T-cell (primary cell): Measurements from ENCODE around the gene CROT. TPM values are rescaled to one million over a fixed set of nuclear protein-coding genes. Genes with fewer than 3 reads are reported as not detected.
A peak's percentile ranks its signal among the peaks of the same experiment; 100 is the strongest.
"Not testable (repeated sequence)": the region's sequence is repeated elsewhere in the genome, so short reads cannot be mapped to it uniquely, and the experiment has no call there.

Experiments
- ATAC-seq, 4 experiments: fragments of 200-7000 bp in 3 of 4; fragments of 150-1000 bp in 1 of 4; cut with Tn5 transposase; replicated peaks in 1 of 4; 1 replicate in 3 of 4; 2 replicates in 1 of 4; pipeline ENCODE4 v1.10.0; 2021; ENCODE audit warnings: moderate library complexity in 3 of 4, mild to moderate bottlenecking in 2 of 4, moderate number of reproducible peaks in 1 of 4
- CTCF ChIA-PET, 2 donors: fragments of 300-600 bp; sonication (Branson Sonifier 250); formaldehyde crosslinking; loops; one replicate each; lab custom pipeline; 2022; ENCODE audit warnings: antibody characterized with exemption in 2 of 2; lab: Charles Lee
- POLR2A ChIA-PET, 2 donors: fragments of 300-600 bp; sonication (Branson Sonifier 250); formaldehyde crosslinking; loops; one replicate each; lab custom pipeline; 2022; ENCODE audit warnings: antibody characterized with exemption in 2 of 2; lab: Charles Lee
- DNase-seq, 35 experiments: peaks; one replicate each; pipeline versions ENCODE4 v3.0.0 to v3.0.0-alpha.2; 2013 to 2023
- H3K27ac ChIP-seq: one replicate; pipeline ENCODE4 v1.5.1; 2013; ENCODE audit warnings: low read length
- H3K27me3 ChIP-seq, 2 experiments: replicated peaks in 1 of 2; 1 replicate in 1 of 2; 2 replicates in 1 of 2; pipeline versions ENCODE4 v1.6.1 to v1.7.0; 2013; ENCODE audit warnings: low read length in 1 of 2, mixed read lengths in 1 of 2; ENCODE audit not compliant: control insufficient read depth in 2 of 2, insufficient read depth in 2 of 2; ENCODE audit errors: extremely low read depth in 1 of 2
- H3K36me3 ChIP-seq, 2 donors: 1 replicate in 1 of 2; 2 replicates in 1 of 2; pipeline versions ENCODE4 v1.6.1 to v1.7.0; 2013; ENCODE audit warnings: low read length in 1 of 2; ENCODE audit not compliant: control insufficient read depth in 2 of 2, insufficient read depth in 1 of 2; ENCODE audit errors: extremely low read depth in 1 of 2
- H3K4me1 ChIP-seq, 2 experiments: 1 replicate in 1 of 2; 2 replicates in 1 of 2; pipeline versions ENCODE4 v1.6.1 to v1.7.0; 2013; ENCODE audit warnings: low read length in 2 of 2, mixed read lengths in 1 of 2; ENCODE audit not compliant: insufficient read depth in 2 of 2, control insufficient read depth in 1 of 2; ENCODE audit errors: extremely low read depth in 1 of 2
- H3K4me3 ChIP-seq, 2 donors: 1 replicate in 1 of 2; 2 replicates in 1 of 2; pipeline versions ENCODE4 v1.5.1 to v1.7.0; 2013; ENCODE audit warnings: mild to moderate bottlenecking in 2 of 2, low read length in 1 of 2, moderate library complexity in 1 of 2; ENCODE audit not compliant: control insufficient read depth in 1 of 2; ENCODE audit errors: extremely low read depth in 1 of 2
- H3K9me3 ChIP-seq: 2 replicates; pipeline ENCODE4 v1.7.0; 2013
- H3K27ac Mint-ChIP-seq, 2 donors: one replicate each; pipeline ENCODE4 v1.8.0; 2020 to 2021; ENCODE audit warnings: mild to moderate bottlenecking in 2 of 2, mixed read lengths in 2 of 2
- H3K27me3 Mint-ChIP-seq, 2 donors: one replicate each; pipeline ENCODE4 v1.8.0; 2021 to 2022; ENCODE audit warnings: mixed read lengths in 2 of 2
- H3K36me3 Mint-ChIP-seq: one replicate; pipeline ENCODE4 v1.8.0; 2021; ENCODE audit warnings: mixed read lengths
- H3K4me1 Mint-ChIP-seq, 3 donors: one replicate each; pipeline ENCODE4 v1.8.0; 2020 to 2022; ENCODE audit warnings: mixed read lengths in 3 of 3, mild to moderate bottlenecking in 1 of 3
- H3K4me3 Mint-ChIP-seq, 3 donors: one replicate each; pipeline ENCODE4 v1.8.0; 2020 to 2022; ENCODE audit warnings: mild to moderate bottlenecking in 3 of 3, mixed read lengths in 3 of 3, moderate library complexity in 3 of 3
- H3K9me3 Mint-ChIP-seq, 3 donors: one replicate each; pipeline ENCODE4 v1.8.0; 2020 to 2022; ENCODE audit warnings: mixed read lengths in 3 of 3
- WGBS: methylation state at CpG from one replicate; pipeline ENCODE4 v1.1.5; 2013; ENCODE audit warnings: missing lambda C conversion rate; ENCODE audit not compliant: insufficient coverage; 5-methylcytosine and 5-hydroxymethylcytosine counted together
- total RNA-seq, 35 experiments: library from RNA in 6 of 35; stranded (reverse) in 6 of 35; fragments of 120-200 nt in 1 of 35; gene quantifications; one replicate each; pipeline versions ENCODE4 v1.2.1 to v1.2.4 and lab custom pipeline; 2013 to 2026

Gene CROT
- total RNA-seq, 5 donors from 2014 or later (not counting 1 experiment from before 2014, with no cell fraction given): 8.5 to 17.2 (median 11.8) TPM

GRCh38 chr7:87316846-87317552 is 28.5 kb upstream of the CROT start:
- POLR2A ChIA-PET: interaction anchor here in 1 of 2 donors (0.8 kb wide), 1 partner anchor 68 kb away, joined by 4 read pairs; no protein-coding TSS in a partner anchor
- CTCF ChIA-PET: interaction anchor here (1.1 to 7.4 kb wide), 6 partner anchors 9 to 101 kb away, joined by 3 to 73 read pairs (median 6); partner anchors contain the start of gene CROT (in 1 of the 2)
- Histone ChIP-seq H3K4me3 (no peak overlapping the region), H3K4me1 (peaks cover 0 to 15% of the 10 kb centered on the region in 2 experiments), H3K27me3 (no peaks in the 10 kb centered on the region), H3K27ac (no peak overlapping the region), H3K36me3 (no peaks in the 10 kb centered on the region), H3K9me3 (no peaks in the 10 kb centered on the region)
- ATAC-seq (no peak), DNase-seq (no peak)
- H3K27me3 Mint-ChIP-seq: no peaks in the 10 kb centered on the region
- H3K27ac Mint-ChIP-seq: peak overlapping the region; percentile 17 to 46
- no peaks in the 10 kb centered on the region for H3K9me3 Mint-ChIP-seq
- H3K36me3 Mint-ChIP-seq: peaks cover 3% of the 10 kb centered on the region
- peaks cover 9 to 35% (median 16%) of the 10 kb centered on the region in 3 donors for H3K4me1 Mint-ChIP-seq
- no peak overlapping the region for H3K4me3 Mint-ChIP-seq
- WGBS: 22% methylated on average over 1 of the region's 1 CpG

DNA sequence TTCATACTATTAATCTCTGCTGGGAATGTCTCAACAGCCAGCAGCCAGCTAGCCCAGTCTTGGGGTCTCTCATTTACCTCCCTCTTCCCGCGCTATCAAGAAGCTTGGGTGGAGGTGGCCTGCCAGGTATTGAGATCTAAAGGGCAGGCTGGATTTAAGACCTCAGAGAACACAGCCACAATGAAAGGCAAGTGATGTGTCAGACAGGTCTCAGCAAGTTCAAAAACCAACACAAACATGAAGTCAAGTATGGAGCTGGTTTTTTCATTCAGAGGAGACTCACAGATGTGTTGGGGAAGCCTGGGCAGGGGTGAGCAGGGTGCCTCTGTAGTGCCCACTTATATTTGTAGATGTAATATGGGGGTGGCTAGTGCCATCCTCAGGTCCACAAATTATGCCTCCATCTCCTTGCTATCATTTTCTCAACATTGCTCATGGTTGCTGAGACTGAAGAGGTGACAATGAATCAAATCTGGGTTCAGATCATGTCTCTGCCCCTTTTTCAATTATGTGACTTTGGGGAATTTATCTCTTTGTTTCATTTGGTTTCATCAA is 27.7 kb upstream of the CROT start:
- DNase-seq (no peak), ATAC-seq (no peak)
- POLR2A ChIA-PET: no interaction called here
- Histone ChIP-seq H3K4me1 (peaks cover 0 to 15% of the 10 kb centered on the region in 2 experiments), H3K27me3 (no peaks in the 10 kb centered on the region), H3K4me3 (no peak overlapping the region), H3K36me3 (no peaks in the 10 kb centered on the region), H3K9me3 (no peaks in the 10 kb centered on the region), H3K27ac (no peak overlapping the region)
- no peak overlapping the region for H3K4me3 Mint-ChIP-seq
- no peaks in the 10 kb centered on the region for H3K9me3 Mint-ChIP-seq
- peak overlapping the region; percentile 17 to 32 for H3K27ac Mint-ChIP-seq
- CTCF ChIA-PET: interaction anchor here (0.9 to 7.4 kb wide), 6 partner anchors 9 to 100 kb away, joined by 3 to 73 read pairs (median 6); partner anchors contain the start of gene CROT (in 1 of the 2)
- peaks cover 9 to 35% (median 16%) of the 10 kb centered on the region in 3 donors for H3K4me1 Mint-ChIP-seq
- H3K27me3 Mint-ChIP-seq: no peaks in the 10 kb centered on the region
- no CpG with 5 or more reads among the region's 2 CpGs for WGBS
- H3K36me3 Mint-ChIP-seq: peaks cover 7% of the 10 kb centered on the region

DNA sequence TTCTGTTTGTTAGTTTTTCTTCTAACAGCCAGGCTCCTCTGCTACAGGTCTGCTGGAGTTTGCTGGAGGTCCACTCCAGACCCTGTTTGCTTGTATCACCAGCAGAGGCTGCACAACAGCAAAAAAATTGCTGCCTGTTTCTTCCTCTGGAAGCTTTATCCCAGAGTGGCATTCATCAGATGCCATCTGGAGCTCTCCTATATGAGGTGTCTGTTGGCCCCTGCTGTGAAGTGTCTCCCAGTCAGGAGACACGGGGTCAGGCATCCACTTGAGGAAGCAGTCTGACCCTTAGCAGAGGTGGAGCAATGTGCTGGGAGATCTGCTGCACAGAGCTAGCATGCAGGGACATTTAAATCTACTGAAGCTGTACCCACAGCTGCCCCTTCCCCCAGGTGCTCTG is 26.7 kb upstream of the CROT start:
- ChIA-PET POLR2A (interaction anchor here in 1 of 2 donors (0.9 kb wide), 1 partner anchor 101 kb away, joined by 4 read pairs; no protein-coding TSS in a partner anchor), CTCF (interaction anchor here (1.4 to 7.4 kb wide), 2 partner anchors 97 to 99 kb away, joined by 3 to 73 read pairs; no protein-coding TSS in a partner anchor)
- no CpG with 5 or more reads among the region's 1 CpG for WGBS
- Mint-ChIP-seq H3K27ac (peak overlapping the region; percentile 93 to 95), H3K27me3 (no peaks in the 10 kb centered on the region), H3K36me3 (peaks cover 11% of the 10 kb centered on the region), H3K4me3 (peak overlapping the region; percentile 66 to 80 (median 76)), H3K9me3 (peaks cover 0 to 4% (median 3%) of the 10 kb centered on the region in 3 donors), H3K4me1 (peaks cover 9 to 35% (median 16%) of the 10 kb centered on the region in 3 donors)
- Histone ChIP-seq H3K27ac (peak overlapping the region; percentile 61), H3K36me3 (peaks cover 3 to 6% of the 10 kb centered on the region in 2 donors), H3K9me3 (no peaks in the 10 kb centered on the region), H3K4me3 (no peak overlapping the region), H3K4me1 (peaks cover 0 to 15% of the 10 kb centered on the region in 2 experiments), H3K27me3 (no peaks in the 10 kb centered on the region)
- ATAC-seq: peak in 3 of 4 experiments; percentile 14 to 30 (median 22)
- DNase-seq: no peak

DNA sequence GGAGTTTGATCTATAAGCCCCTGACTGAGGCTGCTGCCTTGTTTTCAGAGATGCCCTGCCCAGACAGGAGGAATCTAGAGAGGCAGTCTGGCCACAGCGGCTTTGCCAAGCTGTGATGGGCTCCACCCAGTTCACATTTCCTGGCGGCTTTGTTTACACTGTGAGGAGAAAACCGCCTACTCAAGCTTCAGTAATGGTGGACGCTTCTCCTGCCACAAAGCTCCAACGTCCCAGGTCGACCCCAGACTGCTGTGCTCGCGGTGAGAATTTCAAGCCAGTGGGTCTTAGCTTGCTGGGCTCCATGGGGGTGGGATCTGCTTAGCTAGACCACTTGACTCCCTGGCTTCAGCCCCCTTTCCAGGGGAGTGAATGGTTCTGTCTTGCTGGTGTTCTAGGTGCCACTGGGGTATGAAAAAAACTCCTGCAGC is 26.3 kb upstream of the CROT start:
- H3K27ac Mint-ChIP-seq: peak overlapping the region; percentile 93 to 95
- H3K9me3 ChIP-seq, H3K27me3 ChIP-seq, H3K36me3 ChIP-seq, H3K9me3 Mint-ChIP-seq, H3K27me3 Mint-ChIP-seq: not testable (repeated sequence)
- ATAC-seq: peak; percentile 67 to 94 (median 88)
- CTCF ChIA-PET: interaction anchor here (1.4 to 7.4 kb wide), 2 partner anchors 97 to 99 kb away, joined by 3 to 73 read pairs; no protein-coding TSS in a partner anchor
- H3K4me3 ChIP-seq: peak overlapping the region in 1 of 2 donors; percentile 24
- POLR2A ChIA-PET: interaction anchor here in 1 of 2 donors (0.9 kb wide), 1 partner anchor 101 kb away, joined by 4 read pairs; no protein-coding TSS in a partner anchor
- H3K36me3 Mint-ChIP-seq: peaks cover 12% of the 10 kb centered on the region
- 49% methylated on average over 3 of the region's 8 CpGs for WGBS
- H3K4me1 Mint-ChIP-seq: peaks cover 9 to 35% (median 16%) of the 10 kb centered on the region in 3 donors
- H3K27ac ChIP-seq: peak overlapping the region; percentile 61
- DNase-seq: peak in 21 of 35 experiments; percentile 3 to 40 (median 11)
- H3K4me1 ChIP-seq: peaks cover 0 to 15% of the 10 kb centered on the region in 2 experiments
- peak overlapping the region; percentile 66 to 80 (median 76) for H3K4me3 Mint-ChIP-seq

- no CpG with 5 or more reads among the region's 1 CpG for WGBS
- H3K4me3 Mint-ChIP-seq: no peak overlapping the region
- ChIA-PET CTCF (interaction anchor here in 1 of 2 donors (0.5 to 1.6 kb wide), 3 partner anchors 8 to 307 kb away, joined by 3 to 6 read pairs (median 3); no protein-coding TSS in a partner anchor), POLR2A (no interaction called here)
- peaks cover 13% of the 10 kb centered on the region for H3K9me3 ChIP-seq
- peaks cover 3 to 6% of the 10 kb centered on the region in 2 donors for H3K36me3 ChIP-seq
- H3K4me1 Mint-ChIP-seq: peaks cover 9 to 22% (median 9%) of the 10 kb centered on the region in 3 donors
- no peaks in the 10 kb centered on the region for H3K27me3 ChIP-seq
- peak overlapping the region in 1 of 2 donors; percentile 32 for H3K27ac Mint-ChIP-seq
- ATAC-seq: no peak
- H3K27ac ChIP-seq: no peak overlapping the region
- H3K27me3 Mint-ChIP-seq: no peaks in the 10 kb centered on the region
- no peak overlapping the region for H3K4me3 ChIP-seq
- peaks cover 0 to 6% of the 10 kb centered on the region in 2 experiments for H3K4me1 ChIP-seq
- DNase-seq: no peak
- H3K36me3 Mint-ChIP-seq: peaks cover 41% of the 10 kb centered on the region
- H3K9me3 Mint-ChIP-seq: peaks cover 3 to 22% (median 14%) of the 10 kb centered on the region in 3 donors
Observed at GRCh38 chr7:87322912-87323311, 22.6 kb upstream of the CROT start.
